Endothelial cell (in vitro differentiated cells): ENCODE data around the gene LAMA1. TPM values are rescaled to one million over a fixed set of nuclear protein-coding genes. Genes with fewer than 3 reads are reported as not detected.

Experiments
- DNase-seq: peaks from one replicate; pipeline ENCODE4 v3.0.0; 2021; ENCODE audit warnings: low spot score
- H3K27ac Mint-ChIP-seq: one replicate; pipeline ENCODE4 v1.8.0; 2021; ENCODE audit warnings: mixed read lengths, inconsistent platforms; ENCODE audit not compliant: unreplicated experiment
- H3K27me3 Mint-ChIP-seq: one replicate; pipeline ENCODE4 v1.8.0; 2021; ENCODE audit warnings: mild to moderate bottlenecking, moderate library complexity, mixed read lengths, inconsistent platforms; ENCODE audit not compliant: unreplicated experiment
- H3K36me3 Mint-ChIP-seq: one replicate; pipeline ENCODE4 v1.8.0; 2021; ENCODE audit warnings: mild to moderate bottlenecking, low read depth, mixed read lengths, inconsistent platforms; ENCODE audit not compliant: unreplicated experiment
- H3K4me1 Mint-ChIP-seq: one replicate; pipeline ENCODE4 v1.8.0; 2021; ENCODE audit warnings: mild to moderate bottlenecking, mixed read lengths, inconsistent platforms; ENCODE audit not compliant: unreplicated experiment
- H3K4me3 Mint-ChIP-seq: one replicate; pipeline ENCODE4 v1.8.0; 2021; ENCODE audit warnings: mild to moderate bottlenecking, mixed read lengths, inconsistent platforms; ENCODE audit not compliant: unreplicated experiment
- H3K9me3 Mint-ChIP-seq: one replicate; pipeline ENCODE4 v1.8.0; 2021; ENCODE audit warnings: mixed read lengths, inconsistent platforms; ENCODE audit not compliant: unreplicated experiment
- CTCF ChIP-seq: fragments of 200-600 bp; sonication (generic); IDR thresholded peaks from one replicate; pipeline ENCODE4 v1.5.0; 2021; ENCODE audit warnings: antibody characterized with exemption; ENCODE audit not compliant: unreplicated experiment
- total RNA-seq: library from RNA; stranded (reverse); fragmentation: NEBNext Ultra II Directional; extraction: Animal tissue kit (Norgen Biotek cat#: 25700); gene quantifications from one replicate; pipeline ENCODE4 v1.2.1, GENCODE V29; 2021; ENCODE audit not compliant: unreplicated experiment

Gene LAMA1
- total RNA-seq, 1 donor from 2014 or later, result 8.7 TPM

- Mint-ChIP-seq H3K4me3 (no peak overlapping the region), H3K27me3 (peaks cover 5% of the 10 kb centered on the region), H3K4me1 (no peaks in the 10 kb centered on the region), H3K36me3 (no peaks in the 10 kb centered on the region), H3K9me3 (no peaks in the 10 kb centered on the region), H3K27ac (no peak overlapping the region)
- no peak for DNase-seq
- no peak for TF ChIP-seq CTCF
These were observed 15.0 kb upstream of the LAMA1 start for GRCh38 chr18:7132356-7133150.

- Mint-ChIP-seq H3K36me3 (no peaks in the 10 kb centered on the region), H3K9me3 (no peaks in the 10 kb centered on the region), H3K27me3 (no peaks in the 10 kb centered on the region), H3K4me3 (no peak overlapping the region), H3K4me1 (no peaks in the 10 kb centered on the region), H3K27ac (no peak overlapping the region)
- no peak for TF ChIP-seq CTCF
- no peak for DNase-seq
These were observed 4.8 kb upstream of the LAMA1 start for GRCh38 chr18:7122376-7122775.

- peaks cover 8% of the 10 kb centered on the region for H3K4me1 Mint-ChIP-seq
- peak overlapping the region; percentile 87 for H3K4me3 Mint-ChIP-seq
- peaks cover 4% of the 10 kb centered on the region for H3K36me3 Mint-ChIP-seq
- no peak overlapping the region for H3K27ac Mint-ChIP-seq
- H3K27me3 Mint-ChIP-seq, result peaks cover 7% of the 10 kb centered on the region
- H3K9me3 Mint-ChIP-seq, result no peaks in the 10 kb centered on the region
- peak; percentile 47 for DNase-seq
- no peak for TF ChIP-seq CTCF
These were observed 706 bp downstream of the LAMA1 start for GRCh38 chr18:7116792-7117389.

- Mint-ChIP-seq H3K36me3 (peaks cover 4% of the 10 kb centered on the region), H3K9me3 (no peaks in the 10 kb centered on the region), H3K27me3 (peaks cover 7% of the 10 kb centered on the region), H3K27ac (no peak overlapping the region), H3K4me3 (peak overlapping the region; percentile 87), H3K4me1 (peaks cover 10% of the 10 kb centered on the region)
- no peak for TF ChIP-seq CTCF
- peak; percentile 19 for DNase-seq
These were observed 1.4 kb downstream of the LAMA1 start for GRCh38 chr18:7116001-7116730.
